Measurements from ENCODE around the gene ST3GAL4.

ST3GAL4 gene

DNA sequence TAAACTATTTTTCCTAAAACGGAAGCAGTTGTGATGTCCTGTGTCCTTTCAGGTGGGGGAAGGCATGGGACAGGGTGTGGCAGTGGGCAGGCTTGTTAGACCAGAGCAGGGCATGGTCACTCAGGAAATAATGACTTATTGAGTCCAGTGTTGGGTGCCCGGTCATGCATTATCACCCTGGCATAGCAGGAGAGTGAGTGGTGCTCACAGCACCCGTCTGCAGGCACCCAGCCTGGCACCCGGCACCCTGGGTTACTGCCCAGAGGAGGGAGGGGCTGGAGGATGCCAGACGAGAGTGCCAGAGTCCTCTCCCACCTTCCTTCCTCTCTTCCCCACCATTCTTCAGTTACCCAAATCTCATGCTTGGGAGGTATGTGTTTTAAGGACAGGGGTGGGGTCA, 59.1 kb downstream of the ST3GAL4 start:
- Histone ChIP-seq H3K9ac (ENCODE audit: low read depth, low read length, poor library complexity, severe bottlenecking) (no peak overlapping the region), H3K4me2 (ENCODE audit: low read depth, low read length, poor library complexity, severe bottlenecking) (no peak overlapping the region), H4K20me1 (ENCODE audit: insufficient read depth, low read length, poor library complexity, severe bottlenecking) (no peaks in the 10 kb centered on the region), H3K79me2 (ENCODE audit: insufficient read depth, low read length) (no peaks in the 10 kb centered on the region), H2AFZ (ENCODE audit: low read length) (no peak overlapping the region), H3K4me3 (ENCODE audit: low read length, poor library complexity, severe bottlenecking) (no peak overlapping the region), H3K9me3 (ENCODE audit: insufficient read depth, low read depth, low read length) (no peaks in the 10 kb centered on the region), H3K36me3 (ENCODE audit: insufficient read depth, low read length) (peaks cover 65% of the 10 kb centered on the region; the same call in 1 of the 2 replicates), H3K4me1 (ENCODE audit: insufficient read depth, low read length, poor library complexity, severe bottlenecking) (no peaks in the 10 kb centered on the region), H3K9me2 (replicated peaks; ENCODE audit: low read depth, low read length) (no peaks in the 10 kb centered on the region), H3K27me3 (ENCODE audit: insufficient read depth, low read length, poor library complexity, severe bottlenecking) (no peaks in the 10 kb centered on the region), H3F3A (ENCODE audit: low read depth) (no peaks in the 10 kb centered on the region; the same call in 1 of the 2 replicates)
- no peak for TF ChIP-seq EZH2phosphoT487 (IDR thresholded peaks at IDR 0.05; ENCODE audit: borderline replicate concordance)
- TF ChIP-seq, protein P1, sequence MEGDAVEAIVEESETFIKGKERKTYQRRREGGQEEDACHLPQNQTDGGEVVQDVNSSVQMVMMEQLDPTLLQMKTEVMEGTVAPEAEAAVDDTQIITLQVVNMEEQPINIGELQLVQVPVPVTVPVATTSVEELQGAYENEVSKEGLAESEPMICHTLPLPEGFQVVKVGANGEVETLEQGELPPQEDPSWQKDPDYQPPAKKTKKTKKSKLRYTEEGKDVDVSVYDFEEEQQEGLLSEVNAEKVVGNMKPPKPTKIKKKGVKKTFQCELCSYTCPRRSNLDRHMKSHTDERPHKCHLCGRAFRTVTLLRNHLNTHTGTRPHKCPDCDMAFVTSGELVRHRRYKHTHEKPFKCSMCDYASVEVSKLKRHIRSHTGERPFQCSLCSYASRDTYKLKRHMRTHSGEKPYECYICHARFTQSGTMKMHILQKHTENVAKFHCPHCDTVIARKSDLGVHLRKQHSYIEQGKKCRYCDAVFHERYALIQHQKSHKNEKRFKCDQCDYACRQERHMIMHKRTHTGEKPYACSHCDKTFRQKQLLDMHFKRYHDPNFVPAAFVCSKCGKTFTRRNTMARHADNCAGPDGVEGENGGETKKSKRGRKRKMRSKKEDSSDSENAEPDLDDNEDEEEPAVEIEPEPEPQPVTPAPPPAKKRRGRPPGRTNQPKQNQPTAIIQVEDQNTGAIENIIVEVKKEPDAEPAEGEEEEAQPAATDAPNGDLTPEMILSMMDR (conservative IDR thresholded peaks at IDR 0.05; ENCODE audit: low read length) = no peak

DNA sequence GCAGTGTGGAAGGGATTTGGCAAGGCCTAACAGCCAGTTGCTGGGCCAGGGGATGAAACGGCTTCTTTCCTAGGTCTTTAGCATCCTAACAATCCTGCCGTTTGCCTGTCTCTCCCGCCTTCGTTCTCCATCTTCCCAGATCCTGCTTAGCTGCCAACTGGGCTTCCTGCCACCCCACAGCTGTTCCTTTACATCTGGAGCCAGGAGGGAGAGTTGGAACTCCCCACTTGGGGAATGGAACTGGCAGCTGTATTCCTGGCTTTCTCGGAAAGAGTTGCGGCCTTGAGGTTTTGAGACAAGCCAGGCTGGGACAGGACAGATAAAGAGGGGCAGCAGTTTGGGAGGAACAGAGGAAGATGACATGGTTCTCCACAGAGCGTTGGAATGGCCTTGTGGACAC, 59.6 kb downstream of the ST3GAL4 start:
- H3K27me3 ChIP-seq (ENCODE audit: insufficient read depth, low read length, poor library complexity, severe bottlenecking) = no peaks in the 10 kb centered on the region
- no peak overlapping the region for H3K4me2 ChIP-seq (ENCODE audit: low read depth, low read length, poor library complexity, severe bottlenecking)
- H3K4me3 ChIP-seq (ENCODE audit: low read length, poor library complexity, severe bottlenecking) = no peak overlapping the region
- no peak overlapping the region for H3K9ac ChIP-seq (ENCODE audit: low read depth, low read length, poor library complexity, severe bottlenecking)
- H3F3A ChIP-seq (ENCODE audit: low read depth) = no peaks in the 10 kb centered on the region; the same call in 1 of the 2 replicates
- H3K4me1 ChIP-seq (ENCODE audit: insufficient read depth, low read length, poor library complexity, severe bottlenecking) = peaks cover 5% of the 10 kb centered on the region
- no peaks in the 10 kb centered on the region for H3K79me2 ChIP-seq (ENCODE audit: insufficient read depth, low read length)
- TF ChIP-seq EZH2phosphoT487 (IDR thresholded peaks at IDR 0.05; ENCODE audit: borderline replicate concordance) = no peak
- TF ChIP-seq, protein P1 (conservative IDR thresholded peaks at IDR 0.05; ENCODE audit: low read length) = no peak
- H2AFZ ChIP-seq (ENCODE audit: low read length) = no peak overlapping the region
- H3K36me3 ChIP-seq (ENCODE audit: insufficient read depth, low read length) = peaks cover 60% of the 10 kb centered on the region; the same call in 1 of the 2 replicates
- no peaks in the 10 kb centered on the region for H4K20me1 ChIP-seq (ENCODE audit: insufficient read depth, low read length, poor library complexity, severe bottlenecking)
- H3K9me2 ChIP-seq (replicated peaks; ENCODE audit: low read depth, low read length) = no peaks in the 10 kb centered on the region
- no peaks in the 10 kb centered on the region for H3K9me3 ChIP-seq (ENCODE audit: insufficient read depth, low read depth, low read length)

- Histone ChIP-seq H3K36me3 (ENCODE audit: insufficient read depth, low read length) (peaks cover 52% of the 10 kb centered on the region; the same call in 1 of the 2 replicates), H2AFZ (ENCODE audit: low read length) (no peak overlapping the region), H3K4me2 (ENCODE audit: low read depth, low read length, poor library complexity, severe bottlenecking) (no peak overlapping the region), H3K9ac (ENCODE audit: low read depth, low read length, poor library complexity, severe bottlenecking) (no peak overlapping the region), H3K9me3 (ENCODE audit: insufficient read depth, low read depth, low read length) (no peaks in the 10 kb centered on the region), H3F3A (ENCODE audit: low read depth) (no peaks in the 10 kb centered on the region; the same call in 1 of the 2 replicates), H3K79me2 (ENCODE audit: insufficient read depth, low read length) (no peaks in the 10 kb centered on the region), H3K27me3 (ENCODE audit: insufficient read depth, low read length, poor library complexity, severe bottlenecking) (no peaks in the 10 kb centered on the region), H4K20me1 (ENCODE audit: insufficient read depth, low read length, poor library complexity, severe bottlenecking) (no peaks in the 10 kb centered on the region), H3K4me1 (ENCODE audit: insufficient read depth, low read length, poor library complexity, severe bottlenecking) (peaks cover 11% of the 10 kb centered on the region), H3K4me3 (ENCODE audit: low read length, poor library complexity, severe bottlenecking) (no peak overlapping the region), H3K9me2 (replicated peaks; ENCODE audit: low read depth, low read length) (no peaks in the 10 kb centered on the region)
- TF ChIP-seq, protein P1 (conservative IDR thresholded peaks at IDR 0.05; ENCODE audit: low read length) = no peak
- no peak for TF ChIP-seq EZH2phosphoT487 (IDR thresholded peaks at IDR 0.05; ENCODE audit: borderline replicate concordance)
Observed at GRCh38 chr11:126415669-126416420, 60.4 kb downstream of the ST3GAL4 start.
